Measurements from ENCODE around the gene PPP1R27. TPM values are rescaled to one million over a fixed set of nuclear protein-coding genes. Genes with fewer than 3 reads are reported as not detected.

Gene PPP1R27
- total RNA-seq, 1 donor from 2014 or later: not detected

DNA sequence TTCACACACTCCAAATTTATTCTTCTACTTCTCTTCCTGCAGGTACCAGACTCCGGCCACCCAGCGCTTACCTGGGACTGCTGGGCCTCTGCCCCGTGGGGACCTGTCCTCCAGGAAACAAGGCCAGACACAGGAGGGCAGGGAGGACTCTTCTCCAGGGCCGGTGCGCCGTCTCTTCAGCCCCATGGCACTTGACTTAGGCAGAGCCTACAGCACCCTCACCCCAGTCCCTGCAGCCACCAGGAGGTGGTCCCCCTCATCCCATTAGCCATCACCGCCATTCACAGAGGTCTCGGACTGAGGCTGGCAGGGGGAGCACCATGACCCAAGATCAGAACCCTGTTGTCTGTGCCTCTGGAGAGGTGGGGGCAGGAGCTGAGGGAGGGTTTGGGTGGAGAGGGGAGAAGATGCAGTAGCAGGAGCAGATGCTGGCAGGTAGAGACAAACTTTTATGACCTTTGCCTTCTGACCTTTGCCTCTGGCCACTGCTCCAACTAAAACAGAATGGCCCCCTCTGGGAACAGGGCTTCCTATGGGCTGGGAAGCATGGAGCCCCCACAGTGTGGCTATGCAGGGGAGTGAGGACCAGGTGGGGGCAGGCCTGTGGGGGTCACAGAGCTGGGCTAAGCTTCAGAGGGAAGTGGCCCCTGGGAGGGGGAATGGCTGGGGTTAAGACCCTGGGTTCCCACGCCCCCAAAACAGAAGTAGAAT is 32.6 kb downstream of the PPP1R27 start:
- no peak overlapping the region for H3K4me3 Mint-ChIP-seq (ENCODE audit: unreplicated experiment)
- no peak overlapping the region for H3K27ac Mint-ChIP-seq (ENCODE audit: unreplicated experiment)
- H3K4me2 ChIP-seq (ENCODE audit: low read length): no peak overlapping the region
- H3K9me3 Mint-ChIP-seq (ENCODE audit: unreplicated experiment): peaks cover 6% of the 10 kb centered on the region
- H3K36me3 ChIP-seq (ENCODE audit: insufficient read depth, low read length): no peaks in the 10 kb centered on the region
- peaks cover 3% of the 10 kb centered on the region for H3K36me3 Mint-ChIP-seq (ENCODE audit: low read depth, unreplicated experiment)
- H3K9me3 ChIP-seq (ENCODE audit: insufficient read depth, low read depth, low read length): no peaks in the 10 kb centered on the region
- H3K79me2 ChIP-seq (ENCODE audit: insufficient read depth, low read length): no peaks in the 10 kb centered on the region
- no peak overlapping the region for H3K4me3 ChIP-seq (ENCODE audit: insufficient read depth, low read depth, low read length)
- no peaks in the 10 kb centered on the region for H4K20me1 ChIP-seq (ENCODE audit: insufficient read depth, low read length)
- TF ChIP-seq, protein P1, sequence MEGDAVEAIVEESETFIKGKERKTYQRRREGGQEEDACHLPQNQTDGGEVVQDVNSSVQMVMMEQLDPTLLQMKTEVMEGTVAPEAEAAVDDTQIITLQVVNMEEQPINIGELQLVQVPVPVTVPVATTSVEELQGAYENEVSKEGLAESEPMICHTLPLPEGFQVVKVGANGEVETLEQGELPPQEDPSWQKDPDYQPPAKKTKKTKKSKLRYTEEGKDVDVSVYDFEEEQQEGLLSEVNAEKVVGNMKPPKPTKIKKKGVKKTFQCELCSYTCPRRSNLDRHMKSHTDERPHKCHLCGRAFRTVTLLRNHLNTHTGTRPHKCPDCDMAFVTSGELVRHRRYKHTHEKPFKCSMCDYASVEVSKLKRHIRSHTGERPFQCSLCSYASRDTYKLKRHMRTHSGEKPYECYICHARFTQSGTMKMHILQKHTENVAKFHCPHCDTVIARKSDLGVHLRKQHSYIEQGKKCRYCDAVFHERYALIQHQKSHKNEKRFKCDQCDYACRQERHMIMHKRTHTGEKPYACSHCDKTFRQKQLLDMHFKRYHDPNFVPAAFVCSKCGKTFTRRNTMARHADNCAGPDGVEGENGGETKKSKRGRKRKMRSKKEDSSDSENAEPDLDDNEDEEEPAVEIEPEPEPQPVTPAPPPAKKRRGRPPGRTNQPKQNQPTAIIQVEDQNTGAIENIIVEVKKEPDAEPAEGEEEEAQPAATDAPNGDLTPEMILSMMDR (IDR thresholded peaks at IDR 0.05; ENCODE audit: insufficient read depth, low read depth, low read length): no peak
- TF ChIP-seq EZH2 (IDR thresholded peaks at IDR 0.05; ENCODE audit: insufficient read depth, low read length): no peak
- peaks cover 48% of the 10 kb centered on the region for H3K27me3 Mint-ChIP-seq (ENCODE audit: low read depth, unreplicated experiment)
- FAIRE-seq (no peak), DNase-seq (ENCODE audit: low read depth) (no peak)
- H3K4me1 ChIP-seq (ENCODE audit: insufficient read depth, low read length): no peaks in the 10 kb centered on the region
- no peak overlapping the region for H2AFZ ChIP-seq (ENCODE audit: low read depth, low read length)
- H3K9ac ChIP-seq (ENCODE audit: low read length): no peak overlapping the region
- H3K27me3 ChIP-seq (ENCODE audit: insufficient read depth, low read length): peaks cover 34% of the 10 kb centered on the region
- no peak overlapping the region for H3K27ac ChIP-seq (ENCODE audit: low read depth, low read length)
- H3K4me1 Mint-ChIP-seq (ENCODE audit: low read depth, unreplicated experiment): no peaks in the 10 kb centered on the region

DNA sequence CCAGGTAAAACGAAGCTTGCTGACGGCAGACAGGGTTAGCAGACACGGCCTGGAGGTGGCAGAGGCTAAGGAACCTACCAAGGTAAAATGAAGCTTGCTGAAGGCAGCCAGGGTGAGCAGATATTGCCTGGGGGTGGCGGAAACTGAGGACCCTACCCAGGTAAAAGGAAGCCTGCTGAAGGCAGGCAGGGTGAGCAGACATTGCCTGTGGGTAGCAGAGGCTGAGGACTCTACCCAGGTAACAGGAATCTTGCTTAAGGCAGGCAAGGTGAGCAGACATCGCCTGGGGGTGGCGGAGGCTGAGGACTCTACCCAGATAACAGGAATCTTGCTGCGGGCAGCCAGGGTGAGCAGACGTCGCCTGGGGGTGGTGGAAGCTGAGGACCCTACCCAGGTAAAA is 33.5 kb downstream of the PPP1R27 start:
- Histone ChIP-seq H3K27me3 (ENCODE audit: insufficient read depth, low read length) (peaks cover 31% of the 10 kb centered on the region), H3K9me3 (ENCODE audit: insufficient read depth, low read depth, low read length) (no peaks in the 10 kb centered on the region), H3K4me3 (ENCODE audit: insufficient read depth, low read depth, low read length) (no peak overlapping the region), H2AFZ (ENCODE audit: low read depth, low read length) (no peak overlapping the region), H3K4me2 (ENCODE audit: low read length) (no peak overlapping the region), H3K27ac (ENCODE audit: low read depth, low read length) (no peak overlapping the region), H3K4me1 (ENCODE audit: insufficient read depth, low read length) (no peaks in the 10 kb centered on the region), H3K79me2 (ENCODE audit: insufficient read depth, low read length) (no peaks in the 10 kb centered on the region), H3K36me3 (ENCODE audit: insufficient read depth, low read length) (no peaks in the 10 kb centered on the region), H4K20me1 (ENCODE audit: insufficient read depth, low read length) (no peaks in the 10 kb centered on the region), H3K9ac (ENCODE audit: low read length) (no peak overlapping the region)
- H3K4me1 Mint-ChIP-seq (ENCODE audit: low read depth, unreplicated experiment): no peaks in the 10 kb centered on the region
- TF ChIP-seq, protein P1 (IDR thresholded peaks at IDR 0.05; ENCODE audit: insufficient read depth, low read depth, low read length): no peak
- TF ChIP-seq EZH2 (IDR thresholded peaks at IDR 0.05; ENCODE audit: insufficient read depth, low read length): no peak
- peaks cover 44% of the 10 kb centered on the region for H3K27me3 Mint-ChIP-seq (ENCODE audit: low read depth, unreplicated experiment)
- peaks cover 6% of the 10 kb centered on the region for H3K9me3 Mint-ChIP-seq (ENCODE audit: unreplicated experiment)
- FAIRE-seq (no peak), DNase-seq (ENCODE audit: low read depth) (no peak)
- peaks cover 3% of the 10 kb centered on the region for H3K36me3 Mint-ChIP-seq (ENCODE audit: low read depth, unreplicated experiment)
- H3K4me3 Mint-ChIP-seq (ENCODE audit: unreplicated experiment): no peak overlapping the region
- no peak overlapping the region for H3K27ac Mint-ChIP-seq (ENCODE audit: unreplicated experiment)

- H3K4me2 ChIP-seq (ENCODE audit: low read length): no peak overlapping the region
- no peaks in the 10 kb centered on the region for H3K79me2 ChIP-seq (ENCODE audit: insufficient read depth, low read length)
- Mint-ChIP-seq H3K27me3 (ENCODE audit: low read depth, unreplicated experiment) (peaks cover 4% of the 10 kb centered on the region), H3K9me3 (ENCODE audit: unreplicated experiment) (peaks cover under 1% of the 10 kb centered on the region), H3K27ac (ENCODE audit: unreplicated experiment) (no peak overlapping the region), H3K36me3 (ENCODE audit: low read depth, unreplicated experiment) (no peaks in the 10 kb centered on the region), H3K4me1 (ENCODE audit: low read depth, unreplicated experiment) (no peaks in the 10 kb centered on the region), H3K4me3 (ENCODE audit: unreplicated experiment) (no peak overlapping the region)
- H3K27ac ChIP-seq (ENCODE audit: low read depth, low read length): no peak overlapping the region
- H3K4me1 ChIP-seq (ENCODE audit: insufficient read depth, low read length): no peaks in the 10 kb centered on the region
- H3K36me3 ChIP-seq (ENCODE audit: insufficient read depth, low read length): no peaks in the 10 kb centered on the region
- no peak overlapping the region for H3K4me3 ChIP-seq (ENCODE audit: insufficient read depth, low read depth, low read length)
- no peaks in the 10 kb centered on the region for H4K20me1 ChIP-seq (ENCODE audit: insufficient read depth, low read length)
- H3K9me3 ChIP-seq (ENCODE audit: insufficient read depth, low read depth, low read length): peaks cover 5% of the 10 kb centered on the region
- H2AFZ ChIP-seq (ENCODE audit: low read depth, low read length): no peak overlapping the region
- FAIRE-seq (no peak), DNase-seq (ENCODE audit: low read depth) (no peak)
- no peak for TF ChIP-seq EZH2 (IDR thresholded peaks at IDR 0.05; ENCODE audit: insufficient read depth, low read length)
- TF ChIP-seq, protein P1 (IDR thresholded peaks at IDR 0.05; ENCODE audit: insufficient read depth, low read depth, low read length): no peak
- no peak overlapping the region for H3K9ac ChIP-seq (ENCODE audit: low read length)
- H3K27me3 ChIP-seq (ENCODE audit: insufficient read depth, low read length): no peaks in the 10 kb centered on the region
Observed at GRCh38 chr17:81794509-81794908, 40.3 kb downstream of the PPP1R27 start.
